ENCODE measurements around the gene SLC39A2.

DNA sequence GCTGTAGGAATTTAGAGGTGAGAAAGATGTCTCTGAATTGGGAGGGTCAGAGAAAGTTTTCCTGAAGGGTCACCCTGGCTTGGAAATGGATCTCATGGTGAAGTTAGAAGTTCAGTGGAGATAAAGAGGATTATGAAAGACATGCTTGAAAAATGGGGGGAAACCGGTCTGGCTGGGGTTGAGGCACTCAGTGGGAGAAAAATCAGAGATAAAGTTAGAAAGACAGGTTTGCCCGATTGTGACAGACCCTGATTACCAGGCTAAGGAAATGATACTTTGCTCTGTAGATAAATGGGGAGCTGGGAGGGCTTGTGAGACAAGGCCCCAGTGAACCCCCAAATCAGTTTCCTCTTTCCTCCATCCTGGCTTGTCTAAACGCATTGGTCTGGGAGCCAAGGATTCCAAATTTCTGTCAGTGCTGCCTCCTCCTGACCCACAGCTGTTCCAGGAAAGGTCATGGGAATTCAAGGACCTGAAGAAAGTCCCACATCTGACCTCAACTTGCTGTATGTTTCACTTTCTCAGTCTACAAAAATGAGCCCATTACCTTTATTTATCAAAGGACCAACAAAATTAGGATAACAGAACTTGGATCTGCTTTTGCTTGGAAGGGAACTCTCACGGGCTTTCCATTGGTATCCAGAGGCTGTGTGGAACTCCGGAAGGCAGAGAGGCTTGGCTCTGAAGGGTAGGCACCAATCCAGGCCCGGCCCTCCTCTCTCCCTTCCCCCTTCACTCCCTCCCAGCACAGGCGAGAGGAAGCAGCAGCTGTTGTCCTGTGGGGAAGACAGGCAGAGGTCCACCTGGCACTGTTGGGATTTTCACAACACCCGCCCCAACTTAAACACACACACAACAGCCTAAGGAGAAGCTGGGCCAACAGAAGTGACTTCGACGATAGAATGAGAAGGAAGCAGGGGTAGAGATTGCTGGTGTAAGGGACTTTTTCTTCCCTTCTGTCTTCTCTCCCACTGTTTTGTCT is 39.6 kb downstream of the SLC39A2 start:
- TF ChIP-seq, protein P1, sequence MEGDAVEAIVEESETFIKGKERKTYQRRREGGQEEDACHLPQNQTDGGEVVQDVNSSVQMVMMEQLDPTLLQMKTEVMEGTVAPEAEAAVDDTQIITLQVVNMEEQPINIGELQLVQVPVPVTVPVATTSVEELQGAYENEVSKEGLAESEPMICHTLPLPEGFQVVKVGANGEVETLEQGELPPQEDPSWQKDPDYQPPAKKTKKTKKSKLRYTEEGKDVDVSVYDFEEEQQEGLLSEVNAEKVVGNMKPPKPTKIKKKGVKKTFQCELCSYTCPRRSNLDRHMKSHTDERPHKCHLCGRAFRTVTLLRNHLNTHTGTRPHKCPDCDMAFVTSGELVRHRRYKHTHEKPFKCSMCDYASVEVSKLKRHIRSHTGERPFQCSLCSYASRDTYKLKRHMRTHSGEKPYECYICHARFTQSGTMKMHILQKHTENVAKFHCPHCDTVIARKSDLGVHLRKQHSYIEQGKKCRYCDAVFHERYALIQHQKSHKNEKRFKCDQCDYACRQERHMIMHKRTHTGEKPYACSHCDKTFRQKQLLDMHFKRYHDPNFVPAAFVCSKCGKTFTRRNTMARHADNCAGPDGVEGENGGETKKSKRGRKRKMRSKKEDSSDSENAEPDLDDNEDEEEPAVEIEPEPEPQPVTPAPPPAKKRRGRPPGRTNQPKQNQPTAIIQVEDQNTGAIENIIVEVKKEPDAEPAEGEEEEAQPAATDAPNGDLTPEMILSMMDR (conservative IDR thresholded peaks at IDR 0.05; ENCODE audit: low read depth in 2 of 2) = peak in 1 of 2 experiments; percentile 20; a peak in 2 of 4 replicates
- TF ChIP-seq STAT1 (IDR thresholded peaks at IDR 0.05; ENCODE audit: unreplicated experiment) (no peak), EZH2 (IDR thresholded peaks at IDR 0.05; ENCODE audit: low read depth, unreplicated experiment) (no peak), POLR2AphosphoS5 (IDR thresholded peaks at IDR 0.05; ENCODE audit: low read depth) (no peak), CREB1 (CRISPR knock-in tag; IDR thresholded peaks at IDR 0.05; ENCODE audit: low read depth) (no peak)
